Transverse colon (tissue), 4 donors: Measurements from ENCODE around the gene TMEM163. TPM values are rescaled to one million over a fixed set of nuclear protein-coding genes. Genes with fewer than 3 reads are reported as not detected.

Experiments used
- DNase-seq: peaks from one replicate; pipeline ENCODE4 v3.0.0-alpha.2; 2019
- H3K27ac ChIP-seq, 4 donors: fragments of 200-600 bp; sonication (generic); 2 replicates each; pipeline ENCODE4 v1.5.1; 2016 to 2018; ENCODE audit warnings: inconsistent platforms in 4 of 4
- H3K27me3 ChIP-seq: fragments of 200-600 bp; sonication (generic); 2 replicates; pipeline ENCODE4 v1.5.1; 2017; ENCODE audit warnings: inconsistent platforms
- H3K36me3 ChIP-seq, 4 donors: fragments of 200-600 bp; sonication (generic); 2 replicates each; pipeline ENCODE4 v1.5.1; 2017 to 2019; ENCODE audit warnings: inconsistent platforms in 4 of 4
- H3K4me1 ChIP-seq, 4 donors: fragments of 200-600 bp; sonication (generic); 2 replicates each; pipeline ENCODE4 v1.5.1; 2017 to 2020; ENCODE audit warnings: inconsistent platforms in 4 of 4
- H3K4me3 ChIP-seq, 4 donors: fragments of 200-600 bp; sonication (generic); 1 replicate in 1 of 4; 2 replicates in 3 of 4; pipeline versions ENCODE4 v1.5.1 to v1.6.1; 2017 to 2019; ENCODE audit warnings: inconsistent platforms in 4 of 4
- H3K9me3 ChIP-seq, 2 donors: fragments of 200-600 bp; sonication (generic); 2 replicates each; pipeline ENCODE4 v1.5.1; 2017 to 2019; ENCODE audit warnings: inconsistent platforms in 2 of 2
- CTCF ChIP-seq, 5 experiments: fragments of 200-600 bp in 3 of 5; fragments of 450-650 bp in 2 of 5; sonication (generic) in 3 of 5; IDR thresholded peaks; 1 replicate in 2 of 5; 2 replicates in 3 of 5; pipeline ENCODE4 v1.5.1; 2016 to 2017; ENCODE audit warnings: antibody characterized with exemption in 5 of 5, inconsistent platforms in 3 of 5, mild to moderate bottlenecking in 2 of 5, moderate library complexity in 1 of 5
- EP300 ChIP-seq: sonication (generic); formaldehyde crosslinking; IDR thresholded peaks from one replicate; pipeline ENCODE4 v1.6.1; 2017; ENCODE audit warnings: antibody characterized with exemption, low read depth
- POLR2A ChIP-seq: fragments of 450-650 bp; IDR thresholded peaks from one replicate; pipeline ENCODE4 v1.6.1; 2016; ENCODE audit warnings: antibody characterized with exemption, mild to moderate bottlenecking, moderate library complexity
- POLR2AphosphoS5 ChIP-seq, 3 donors: sonication (generic); formaldehyde crosslinking; IDR thresholded peaks; one replicate each; pipeline ENCODE4 v1.6.1; 2016; ENCODE audit warnings: antibody characterized with exemption in 3 of 3
- WGBS, 2 donors: methylation state at CpG; one replicate each; pipeline ENCODE4 v1.1.5; 2018; ENCODE audit warnings: low coverage in 1 of 2; 5-methylcytosine and 5-hydroxymethylcytosine counted together
- in situ Hi-C, 4 donors: fragments of 200-750 bp; cut with MboI; loops; one replicate each; pipeline versions ENCODE4 v1.15.0 to v1.15.1; 2017; ENCODE audit warnings: low sequenced_read_pairs in 3 of 4, low pct_ligation_motif_present in 1 of 4, low pct_unique_long_range_greater_than_20kb in 1 of 4
- intact Hi-C: fragments of 100-400 bp; cut with DNase I; formaldehyde crosslinking; loops from one replicate; pipeline ENCODE4 v1.15.1; 2023; ENCODE audit warnings: low total_unique reads
- total RNA-seq, 4 donors: library from RNA; depleted of rRNA; stranded (reverse); fragments of >200 nt; gene quantifications; one replicate each; pipeline ENCODE4 v1.1.0, GENCODE V29; 2016

TMEM163 gene
- total RNA-seq, 4 donors from 2014 or later = 0.48 TPM; not detected in 3

- DNase-seq = no peak
- Histone ChIP-seq H3K4me1 (no peaks in the 10 kb centered on the region), H3K27ac (no peak overlapping the region), H3K27me3 (no peaks in the 10 kb centered on the region), H3K9me3 (no peaks in the 10 kb centered on the region), H3K4me3 (no peak overlapping the region), H3K36me3 (no peaks in the 10 kb centered on the region)
- WGBS, 2 donors = 82 to 91% methylated on average over 2 to 4 of the region's 4 CpGs
- TF ChIP-seq CTCF (IDR thresholded peaks at IDR 0.05) = no peak
- TF ChIP-seq EP300 = no peak
- in situ Hi-C loops (no loop called here), intact Hi-C loops (no loop called here)
Measured at GRCh38 chr2:134745546-134745945, 26.7 kb upstream of the TMEM163 start.

- Histone ChIP-seq H3K27ac (no peak overlapping the region), H3K4me1 (no peaks in the 10 kb centered on the region), H3K4me3 (no peak overlapping the region), H3K9me3 (no peaks in the 10 kb centered on the region), H3K36me3 (no peaks in the 10 kb centered on the region), H3K27me3 (no peaks in the 10 kb centered on the region)
- no peak for DNase-seq
- intact Hi-C loops = no loop called here
- in situ Hi-C loops = no loop called here
- no peak for TF ChIP-seq POLR2AphosphoS5 (IDR thresholded peaks at IDR 0.05)
- no peak for TF ChIP-seq EP300
- no peak for TF ChIP-seq CTCF (IDR thresholded peaks at IDR 0.05)
- TF ChIP-seq POLR2A = no peak
Measured at GRCh38 chr2:134745023-134745422, 26.2 kb upstream of the TMEM163 start.

- Histone ChIP-seq H3K27me3 (no peaks in the 10 kb centered on the region), H3K36me3 (no peaks in the 10 kb centered on the region), H3K4me3 (no peak overlapping the region), H3K27ac (peak overlapping the region in 1 of 4 donors; percentile 38), H3K4me1 (no peaks in the 10 kb centered on the region), H3K9me3 (no peaks in the 10 kb centered on the region)
- no peak for TF ChIP-seq EP300
- TF ChIP-seq CTCF (IDR thresholded peaks at IDR 0.05) = no peak
- TF ChIP-seq POLR2A = no peak
- no peak for TF ChIP-seq POLR2AphosphoS5 (IDR thresholded peaks at IDR 0.05)
- in situ Hi-C loops (no loop called here), intact Hi-C loops (no loop called here)
- DNase-seq = peak; percentile 28
- 60 to 65% methylated on average over 1 to 6 of the region's 6 CpGs for WGBS, 2 donors
Measured at GRCh38 chr2:134739879-134740301, 21.1 kb upstream of the TMEM163 start.

- WGBS, 2 donors = 55% methylated on average over 1 of the region's 1 CpG; no CpG with 5 or more reads in 1 of the 2 donors
- no peaks in the 10 kb centered on the region for H3K36me3 ChIP-seq
- no peak for TF ChIP-seq EP300
- TF ChIP-seq CTCF (IDR thresholded peaks at IDR 0.05) = no peak
- no peak for TF ChIP-seq POLR2A
- TF ChIP-seq POLR2AphosphoS5 (IDR thresholded peaks at IDR 0.05) = no peak
- DNase-seq = no peak
- in situ Hi-C loops (no loop called here), intact Hi-C loops (no loop called here)
- H3K4me1 ChIP-seq = no peaks in the 10 kb centered on the region
- no peaks in the 10 kb centered on the region for H3K9me3 ChIP-seq
- H3K27ac ChIP-seq = no peak overlapping the region
- H3K27me3 ChIP-seq = no peaks in the 10 kb centered on the region
- H3K4me3 ChIP-seq = no peak overlapping the region
Measured at GRCh38 chr2:134739236-134739878, 20.6 kb upstream of the TMEM163 start.
